ENCODE data around the gene TNPO1.
"Not testable (repeated sequence)": the region's sequence is repeated elsewhere in the genome, so short reads cannot be mapped to it uniquely, and the experiment has no call there.

Gene TNPO1

DNA sequence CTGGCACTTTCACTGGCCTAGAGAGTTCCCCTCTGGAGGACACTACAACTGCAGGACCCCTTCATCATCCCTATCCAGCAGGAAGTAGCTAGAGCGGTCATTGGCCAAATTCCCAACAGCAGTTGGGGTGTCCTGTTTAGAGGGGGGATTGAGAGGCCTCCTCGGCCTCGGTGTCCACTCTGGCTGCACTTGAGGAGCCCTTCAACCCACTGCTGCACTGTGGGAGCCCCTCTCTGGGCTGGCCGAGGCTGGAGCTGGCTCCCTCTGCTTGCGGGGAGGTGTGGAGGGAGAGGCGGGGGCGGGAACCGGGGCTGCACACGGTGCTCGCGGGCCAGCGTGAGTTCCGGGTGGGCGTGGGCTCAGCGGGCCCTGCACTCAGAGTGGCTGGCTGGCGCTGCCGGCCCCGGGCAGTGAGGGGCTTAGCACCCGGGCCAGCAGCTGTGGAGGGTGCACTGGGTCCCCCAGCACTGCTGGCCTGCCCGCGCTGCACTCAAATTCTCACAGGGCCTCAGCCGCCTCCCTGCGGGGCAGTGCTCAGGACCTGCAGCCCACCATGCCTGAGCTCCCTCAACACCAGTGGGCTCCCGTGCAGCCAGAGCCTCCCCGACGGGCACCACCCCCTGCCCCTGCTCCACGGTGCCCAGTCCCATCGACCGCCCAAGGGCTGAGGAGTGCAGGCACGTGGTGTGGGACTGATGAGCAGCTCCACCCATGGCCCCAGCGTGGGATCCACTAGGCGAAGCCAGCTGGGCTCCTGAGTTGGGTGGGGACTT is 118.7 kb downstream of the TNPO1 start:
- not testable (repeated sequence) for DNase-seq (ENCODE audit: low read depth)

DNA sequence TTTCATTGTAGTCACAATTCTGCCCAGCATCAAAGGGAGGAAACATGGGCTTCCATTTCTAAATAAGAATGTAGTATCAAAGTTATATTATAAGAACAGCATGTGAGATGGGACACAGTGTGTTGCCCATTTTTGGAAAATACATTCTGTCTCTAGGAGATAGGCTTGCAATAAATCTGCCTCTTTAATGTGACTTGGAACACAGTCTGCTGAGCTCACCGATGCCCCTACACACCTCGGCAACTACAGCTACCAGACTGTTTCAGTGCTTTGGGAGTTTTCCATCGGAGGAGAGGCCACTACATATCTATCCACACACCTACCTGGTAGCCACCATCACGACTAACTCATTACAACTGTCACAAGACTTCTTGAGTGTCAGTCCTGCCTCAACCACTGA is 120.4 kb downstream of the TNPO1 start:
- DNase-seq (ENCODE audit: low read depth) = no peak

DNA sequence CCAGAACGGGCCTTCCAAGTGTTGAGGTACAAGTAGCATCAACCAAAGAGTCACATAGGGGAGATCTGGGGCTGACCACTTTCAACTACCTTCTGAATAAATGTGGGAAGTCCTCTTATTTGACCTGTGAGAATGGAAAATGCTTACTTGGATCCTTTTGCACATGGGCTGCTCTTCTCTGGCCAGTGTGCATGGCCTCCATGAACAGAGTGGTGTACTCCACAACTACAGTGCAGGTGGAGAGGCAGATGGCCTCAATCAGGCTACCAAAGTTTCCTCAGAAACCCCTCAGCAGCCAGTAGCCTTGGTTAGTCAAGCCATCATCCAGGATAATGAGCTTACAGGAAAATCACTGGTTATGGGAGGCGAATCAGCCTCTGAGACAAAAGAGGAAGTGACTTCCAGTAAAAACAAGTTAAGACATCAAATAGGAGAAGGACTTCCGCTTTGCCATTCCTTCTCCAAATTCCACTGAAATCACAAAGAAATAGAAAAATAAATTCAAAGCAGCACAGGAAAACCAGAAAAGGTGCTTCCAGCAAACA is 121.1 kb downstream of the TNPO1 start:
- no peak for DNase-seq (ENCODE audit: low read depth)

DNA sequence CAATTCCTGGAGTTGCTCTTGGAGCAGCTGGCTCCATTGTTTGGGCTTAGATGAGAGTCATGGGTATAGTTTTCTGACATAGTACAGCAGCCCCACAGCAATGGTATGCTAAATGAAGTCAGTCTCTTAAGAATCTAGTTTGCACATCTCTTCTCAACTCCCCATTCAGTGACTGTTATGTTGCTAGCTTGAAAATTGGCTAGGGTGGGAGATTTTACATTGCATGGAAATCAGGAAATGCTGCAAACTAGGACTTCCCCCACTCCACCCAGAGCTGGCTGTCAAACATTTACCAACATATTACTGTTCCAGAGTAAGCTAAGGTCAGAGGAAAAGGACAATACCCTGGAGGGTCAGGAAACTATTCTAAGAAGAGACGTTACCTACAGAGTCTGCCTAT is 121.7 kb downstream of the TNPO1 start:
- no peak for DNase-seq (ENCODE audit: low read depth)

DNA sequence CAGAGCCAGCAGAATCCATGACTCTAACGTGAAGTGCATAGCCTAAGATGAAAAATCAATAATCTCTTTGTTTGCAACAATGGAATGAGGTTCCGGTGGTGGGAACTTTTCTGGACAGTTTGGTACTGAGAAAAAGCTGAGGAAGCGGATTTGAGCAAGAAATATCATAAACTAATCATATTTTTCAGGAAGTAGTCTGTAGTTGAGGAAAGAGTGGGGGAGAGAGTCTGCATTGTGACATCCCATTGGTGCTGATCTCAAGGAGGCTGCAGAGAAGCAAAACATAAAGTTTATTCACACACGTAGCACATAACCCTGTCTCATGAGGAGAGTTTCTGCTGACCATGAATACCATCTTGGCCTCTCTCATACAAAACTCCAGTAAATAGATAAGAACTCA is 123.6 kb downstream of the TNPO1 start:
- no peak for DNase-seq (ENCODE audit: low read depth)

DNA sequence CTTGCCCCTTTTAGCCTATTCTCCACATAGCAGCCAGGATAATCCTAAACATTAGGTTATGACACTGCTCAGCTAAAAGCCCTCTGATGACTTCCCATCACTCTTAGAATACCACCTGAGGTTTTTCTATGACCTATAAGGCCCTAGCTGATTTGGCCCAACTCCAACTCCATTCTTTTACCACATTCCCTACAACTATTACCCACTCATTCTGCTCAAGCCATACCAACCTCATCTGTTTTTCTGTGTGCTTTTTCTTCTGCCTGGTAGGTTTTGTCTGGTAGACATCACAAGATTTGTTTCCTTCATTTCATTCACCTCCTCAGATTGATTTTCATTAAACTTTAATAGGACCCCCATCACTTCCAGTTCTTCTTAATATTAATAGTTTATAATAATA is 126.8 kb downstream of the TNPO1 start:
- no peak for DNase-seq (ENCODE audit: low read depth)

DNA sequence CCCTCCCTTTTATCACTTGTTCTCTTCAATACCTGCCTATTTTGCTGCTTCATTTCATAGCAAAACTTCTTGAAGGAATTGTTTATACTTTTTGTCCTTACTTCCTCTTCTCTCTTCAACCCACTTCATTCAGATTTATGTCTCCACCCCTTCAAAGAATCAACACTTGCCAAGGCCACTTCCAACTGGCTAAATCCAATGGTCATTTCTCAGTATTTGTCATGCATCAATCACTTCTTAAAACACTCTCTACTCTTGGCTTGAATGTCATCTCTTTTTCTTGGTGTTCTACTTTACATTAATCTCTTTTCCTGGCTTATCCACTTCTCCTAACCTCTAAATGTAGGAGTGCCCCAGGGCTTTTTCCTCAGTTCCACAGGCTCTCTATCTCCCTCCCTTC is 131.0 kb downstream of the TNPO1 start:
- DNase-seq (ENCODE audit: low read depth) = no peak

DNA sequence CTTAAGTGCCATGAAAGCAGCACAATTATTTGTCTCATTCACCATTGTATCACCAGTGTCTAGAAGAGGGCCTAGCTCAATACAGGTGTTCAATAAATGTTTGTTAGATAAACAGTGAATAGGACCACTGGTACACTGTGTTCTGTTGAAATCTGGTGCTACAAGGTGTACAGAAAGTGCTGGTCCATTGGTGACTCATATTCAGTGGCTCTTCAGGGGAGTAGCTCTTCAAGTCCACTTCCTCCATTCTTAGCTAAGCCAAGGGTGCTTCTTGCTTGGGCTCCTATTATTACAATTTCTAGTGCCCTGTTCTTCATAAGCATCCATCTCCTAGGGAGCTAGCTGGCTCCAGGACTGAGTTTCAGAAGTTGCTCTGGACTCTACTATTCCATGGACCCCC is 133.0 kb downstream of the TNPO1 start:
- DNase-seq (ENCODE audit: low read depth) = no peak

DNA sequence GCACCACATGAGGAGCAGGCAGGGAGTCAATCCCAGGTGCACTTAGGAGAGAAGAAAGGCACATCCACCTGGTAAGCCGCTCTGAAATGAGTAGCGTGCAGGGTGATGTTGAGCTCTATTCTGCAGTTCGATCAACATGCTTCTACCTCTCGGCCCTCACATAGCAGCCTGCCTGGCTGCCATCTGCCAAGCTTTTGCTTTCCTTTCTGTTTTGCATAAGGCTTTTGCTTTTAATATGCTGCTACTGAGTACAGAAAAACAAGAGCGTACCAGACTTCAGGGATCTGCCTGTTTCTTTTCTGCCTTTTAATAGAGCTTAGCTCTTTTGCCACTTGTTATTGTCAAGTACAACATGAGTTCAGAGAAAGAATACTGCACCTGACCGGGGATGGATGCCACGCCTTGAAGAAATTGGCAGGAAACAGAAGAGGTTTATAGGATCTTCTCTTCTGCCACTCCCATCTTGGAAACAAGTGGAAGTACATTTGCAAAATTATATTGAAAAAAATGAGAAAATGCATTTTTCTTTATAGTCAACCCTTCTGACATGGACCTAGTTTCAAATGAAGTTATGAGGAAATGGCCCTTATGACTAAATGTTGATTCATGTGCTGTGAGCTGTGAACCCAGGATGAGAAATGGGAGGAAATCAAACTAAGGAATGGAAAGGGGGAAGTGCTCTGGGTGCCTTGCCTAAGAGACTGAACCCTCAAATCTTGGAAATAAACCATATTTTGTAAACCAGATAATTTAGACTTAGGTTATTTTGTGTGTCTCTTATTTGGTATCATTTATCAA is 135.4 kb downstream of the TNPO1 start:
- no peak for DNase-seq (ENCODE audit: low read depth)

DNA sequence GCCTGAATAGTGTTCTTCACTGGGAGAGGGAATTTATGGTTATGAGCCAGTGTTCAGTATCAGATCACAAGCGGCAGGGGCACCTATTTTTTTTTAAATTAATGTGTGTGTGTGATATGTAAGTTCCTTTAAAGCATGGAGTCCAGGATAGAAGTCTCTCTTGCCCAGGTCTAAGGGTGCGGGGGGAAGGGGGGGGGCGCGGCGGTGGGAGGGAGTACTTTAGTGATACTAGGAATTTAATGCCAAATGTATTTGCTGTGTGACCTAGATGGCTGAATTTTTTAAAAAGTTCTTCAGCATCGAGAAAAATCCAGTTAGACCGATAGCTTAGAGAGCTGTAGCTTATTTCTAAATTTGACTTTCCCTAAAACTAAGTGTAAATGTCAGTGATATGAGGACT is 137.9 kb downstream of the TNPO1 start:
- no peak for DNase-seq (ENCODE audit: low read depth)

DNA sequence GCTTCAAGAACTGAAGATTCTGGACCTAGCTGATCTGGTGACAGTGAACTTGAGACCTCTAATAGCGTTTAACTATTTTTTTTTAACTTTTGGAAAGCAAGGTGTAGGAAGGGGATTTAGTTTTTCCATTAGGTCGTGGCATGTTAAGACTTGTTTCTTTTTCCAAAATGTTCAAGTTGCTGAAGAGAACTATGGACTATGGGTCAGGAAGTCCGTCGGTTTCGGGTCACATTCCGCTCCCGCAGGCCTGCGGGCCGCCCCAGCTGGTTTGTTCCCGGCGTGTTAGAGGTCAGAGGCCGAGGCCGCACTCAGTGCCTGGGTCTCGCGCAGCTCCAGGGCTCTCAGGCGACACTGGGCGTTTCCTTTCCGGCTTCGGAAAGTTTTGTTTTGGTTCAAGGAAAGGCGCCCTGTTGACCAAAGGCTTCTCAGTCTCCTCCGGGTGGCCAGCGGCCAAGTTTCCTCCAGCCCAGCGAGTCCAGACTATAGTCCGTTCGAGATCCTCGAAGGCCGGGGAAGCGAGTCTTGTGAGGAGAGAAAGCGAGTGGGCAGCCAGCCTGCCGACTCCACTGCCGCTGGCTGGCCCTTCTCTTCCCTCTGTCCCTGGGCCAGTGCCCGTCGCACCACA is 138.8 kb downstream of the TNPO1 start:
- no peak for DNase-seq (ENCODE audit: low read depth)

DNA sequence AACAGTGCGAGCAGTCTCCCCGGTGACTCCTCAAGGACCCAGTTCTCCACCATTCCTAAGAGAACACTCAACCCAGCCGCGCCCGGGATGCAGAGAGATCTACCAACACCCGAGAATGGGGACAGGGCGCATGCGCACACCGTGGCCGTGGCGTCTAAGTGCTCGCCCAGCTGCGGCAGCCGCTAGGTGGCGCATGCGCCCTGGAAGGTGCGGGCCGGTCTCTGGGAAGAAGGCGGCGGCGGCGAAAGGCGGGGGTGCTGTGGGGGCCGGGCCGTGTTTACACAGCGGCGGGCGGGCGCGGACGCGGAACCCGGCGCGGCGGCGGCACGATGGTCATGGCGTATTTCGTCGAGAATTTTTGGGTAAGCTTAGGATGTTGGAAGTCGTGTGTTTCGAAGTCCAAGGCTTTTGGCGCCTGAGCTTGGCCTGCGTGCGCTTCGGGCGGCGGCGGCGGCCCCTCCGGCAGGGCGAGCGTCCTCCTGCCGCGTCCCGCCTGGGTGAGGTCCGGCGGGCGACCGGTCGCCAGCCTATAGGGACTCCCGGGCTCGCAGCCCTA is 139.4 kb downstream of the TNPO1 start, which contains the start of gene FCHO2:
Gene FCHO2 (plus strand): TSS at position 274 of the 556 bp plus-strand sequence. CDS start 56 bp downstream, at position 330.
- peak; percentile 84 for DNase-seq (ENCODE audit: low read depth)

DNA sequence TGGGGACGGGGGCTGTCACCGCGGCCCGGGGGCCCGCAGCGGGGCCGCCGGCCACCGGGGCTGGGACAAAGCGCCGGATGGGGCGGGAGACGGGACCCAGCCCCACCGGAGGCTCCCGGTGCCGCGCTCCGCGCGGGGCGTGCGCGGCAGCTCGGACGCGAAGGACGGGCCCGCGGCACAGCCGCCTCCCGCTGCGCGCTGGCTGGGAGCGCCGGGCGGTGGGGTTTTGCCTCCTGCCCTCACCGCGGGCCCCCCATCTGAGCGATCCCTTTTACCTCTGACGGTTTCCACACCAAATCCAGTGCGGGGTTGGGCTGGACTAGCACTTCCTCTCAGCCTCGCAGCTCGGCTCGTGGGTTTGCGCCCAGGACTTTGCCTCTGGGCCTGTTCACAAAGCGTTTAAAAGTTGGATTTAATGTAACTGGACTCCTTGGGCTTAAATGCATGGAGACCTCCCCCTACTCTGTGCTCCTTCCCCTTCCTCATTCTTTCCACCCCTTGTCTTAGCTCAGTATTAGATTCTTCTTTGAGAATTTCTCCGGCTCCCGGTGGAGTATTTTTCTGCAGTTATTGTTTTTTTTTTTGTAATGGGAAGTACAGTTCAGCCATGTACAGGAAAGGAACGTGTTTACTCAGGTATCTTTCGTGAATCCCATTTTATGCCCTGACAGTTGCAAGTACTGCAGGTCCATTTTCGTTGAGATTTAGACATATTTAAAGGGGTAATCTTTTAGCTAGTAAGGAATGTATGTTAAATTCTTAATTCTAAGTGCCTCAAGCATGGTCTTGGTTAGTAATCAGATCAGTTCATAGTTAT is 140.1 kb downstream of the TNPO1 start:
- no peak for DNase-seq (ENCODE audit: low read depth)

DNA sequence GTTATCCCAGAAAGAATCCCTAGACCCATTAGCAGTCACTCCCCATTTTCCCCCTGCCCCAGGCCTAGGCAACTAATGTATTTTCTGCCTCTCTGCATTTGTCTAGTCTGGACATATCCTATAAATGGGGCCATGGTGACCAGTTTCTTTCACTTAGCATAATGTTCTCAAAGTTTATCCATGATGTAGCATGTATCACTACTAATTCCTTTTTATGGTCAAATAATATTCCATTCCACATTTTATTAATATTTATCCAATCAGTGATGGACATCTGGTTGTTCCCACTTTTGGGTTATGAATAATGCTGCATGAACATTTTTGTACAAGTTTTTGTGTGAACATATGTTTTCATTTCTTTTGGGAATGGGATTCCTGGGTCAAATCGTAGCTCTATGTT is 140.9 kb downstream of the TNPO1 start:
- no peak for DNase-seq (ENCODE audit: low read depth)

DNA sequence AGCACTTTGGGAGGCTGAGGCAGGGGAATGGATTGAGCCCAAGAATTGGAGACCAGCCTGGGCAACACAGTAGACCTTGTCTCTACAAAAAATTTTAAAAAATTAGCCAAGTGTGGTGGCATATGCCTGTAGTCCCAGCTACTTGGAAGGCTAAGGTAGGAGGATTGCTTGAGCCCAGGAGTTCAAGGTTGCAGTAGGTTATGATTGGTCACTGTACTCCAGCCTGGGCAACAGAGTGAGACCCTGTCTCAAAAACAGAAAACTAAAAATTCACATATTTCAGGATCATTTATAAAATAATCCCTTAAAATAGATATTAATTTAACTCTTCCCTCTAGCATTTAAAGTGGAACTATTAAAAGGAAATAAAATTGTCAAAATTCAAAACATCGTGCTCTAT is 142.8 kb downstream of the TNPO1 start:
- no peak for DNase-seq (ENCODE audit: low read depth)
